Esophagus muscularis mucosa (tissue), 4 donors: ENCODE data around the gene CAPZA2.

Experiments
- EP300 ChIP-seq: sonication (generic); formaldehyde crosslinking; IDR thresholded peaks from one replicate; pipeline ENCODE4 v1.6.1; 2017; ENCODE audit warnings: antibody characterized with exemption
- POLR2A ChIP-seq: fragments of 450-650 bp; IDR thresholded peaks from one replicate; pipeline ENCODE4 v1.6.1; 2017; ENCODE audit warnings: antibody characterized with exemption, moderate library complexity, mild to moderate bottlenecking, low read depth
- POLR2AphosphoS5 ChIP-seq, 2 donors: sonication (generic); formaldehyde crosslinking; IDR thresholded peaks; one replicate each; pipeline ENCODE4 v1.6.1; 2017; ENCODE audit warnings: antibody characterized with exemption in 2 of 2
- TF ChIP-seq, protein P1 (sequence below), 3 experiments: fragments of 200-600 bp in 2 of 3; fragments of 450-650 bp in 1 of 3; sonication (generic) in 2 of 3; IDR thresholded peaks; one replicate each; pipeline ENCODE4 v1.5.1; 2017 to 2019; ENCODE audit warnings: antibody characterized with exemption in 3 of 3, mild to moderate bottlenecking in 2 of 3, moderate library complexity in 1 of 3

DNA sequence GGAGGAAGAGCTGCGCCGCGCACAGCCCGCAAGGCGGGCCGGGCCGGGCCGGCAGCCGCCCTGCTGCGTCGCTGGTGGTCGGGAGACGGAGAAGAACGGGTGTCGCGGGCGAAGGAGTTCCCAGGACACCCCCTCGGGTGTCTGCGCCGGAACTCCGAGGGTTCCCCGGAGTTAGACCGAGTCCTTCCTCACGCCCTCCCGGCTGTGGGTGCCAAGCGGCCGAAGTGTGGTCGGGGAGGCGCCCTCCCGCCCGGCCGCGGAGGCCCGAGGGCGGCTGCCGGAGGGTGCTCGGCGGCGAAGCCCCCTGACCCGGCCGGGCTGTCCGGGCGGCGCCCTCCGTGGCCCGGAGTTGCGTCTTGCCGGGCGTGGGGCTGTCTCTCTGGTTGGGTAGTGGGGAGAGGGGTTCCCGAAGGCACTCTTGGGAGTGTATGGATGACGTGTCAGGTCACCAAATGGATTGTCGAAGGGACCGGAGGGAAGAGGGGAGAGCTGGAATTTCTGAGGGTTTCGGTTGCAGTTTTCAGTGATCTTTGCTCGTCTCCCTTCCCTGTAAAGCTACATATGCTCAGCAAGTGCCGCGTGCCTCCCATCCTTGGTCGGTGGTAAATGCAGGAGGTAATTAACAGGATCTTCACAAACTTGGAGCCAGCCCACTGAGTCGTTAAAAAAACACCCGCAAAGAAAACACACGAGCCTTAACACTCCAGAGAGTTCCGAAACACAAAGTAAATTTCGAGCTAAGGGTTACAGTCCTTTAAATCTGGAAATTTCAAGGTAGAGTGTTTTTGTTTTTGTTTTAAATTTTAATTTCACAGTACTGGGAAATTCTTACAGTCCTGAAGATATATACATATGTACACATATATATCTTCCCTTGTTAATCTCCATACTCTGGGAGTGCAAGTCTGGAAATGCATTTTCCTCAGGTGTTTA is 91.8 kb downstream of the CAPZA2 start:
- TF ChIP-seq EP300 (no peak), POLR2A (no peak), POLR2AphosphoS5 (IDR thresholded peaks at IDR 0.05) (peak; percentile 29 to 65)
- TF ChIP-seq, protein P1, sequence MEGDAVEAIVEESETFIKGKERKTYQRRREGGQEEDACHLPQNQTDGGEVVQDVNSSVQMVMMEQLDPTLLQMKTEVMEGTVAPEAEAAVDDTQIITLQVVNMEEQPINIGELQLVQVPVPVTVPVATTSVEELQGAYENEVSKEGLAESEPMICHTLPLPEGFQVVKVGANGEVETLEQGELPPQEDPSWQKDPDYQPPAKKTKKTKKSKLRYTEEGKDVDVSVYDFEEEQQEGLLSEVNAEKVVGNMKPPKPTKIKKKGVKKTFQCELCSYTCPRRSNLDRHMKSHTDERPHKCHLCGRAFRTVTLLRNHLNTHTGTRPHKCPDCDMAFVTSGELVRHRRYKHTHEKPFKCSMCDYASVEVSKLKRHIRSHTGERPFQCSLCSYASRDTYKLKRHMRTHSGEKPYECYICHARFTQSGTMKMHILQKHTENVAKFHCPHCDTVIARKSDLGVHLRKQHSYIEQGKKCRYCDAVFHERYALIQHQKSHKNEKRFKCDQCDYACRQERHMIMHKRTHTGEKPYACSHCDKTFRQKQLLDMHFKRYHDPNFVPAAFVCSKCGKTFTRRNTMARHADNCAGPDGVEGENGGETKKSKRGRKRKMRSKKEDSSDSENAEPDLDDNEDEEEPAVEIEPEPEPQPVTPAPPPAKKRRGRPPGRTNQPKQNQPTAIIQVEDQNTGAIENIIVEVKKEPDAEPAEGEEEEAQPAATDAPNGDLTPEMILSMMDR (IDR thresholded peaks at IDR 0.05): no peak
